Astrocyte (in vitro differentiated cells and primary cell): ENCODE measurements around the gene REXO1.

Experiments used
- EZH2 ChIP-seq: IDR thresholded peaks from 2 replicates; pipeline ENCODE4 v1.6.1; 2012; ENCODE audit warnings: mild to moderate bottlenecking, low read length, inconsistent platforms; ENCODE audit not compliant: insufficient read depth
- TF ChIP-seq, protein P1 (sequence below): IDR thresholded peaks from 2 replicates; pipeline ENCODE4 v1.5.1; 2011; ENCODE audit warnings: low read depth, mild to moderate bottlenecking, inconsistent platforms, low read length, moderate library complexity; ENCODE audit not compliant: insufficient read depth

DNA sequence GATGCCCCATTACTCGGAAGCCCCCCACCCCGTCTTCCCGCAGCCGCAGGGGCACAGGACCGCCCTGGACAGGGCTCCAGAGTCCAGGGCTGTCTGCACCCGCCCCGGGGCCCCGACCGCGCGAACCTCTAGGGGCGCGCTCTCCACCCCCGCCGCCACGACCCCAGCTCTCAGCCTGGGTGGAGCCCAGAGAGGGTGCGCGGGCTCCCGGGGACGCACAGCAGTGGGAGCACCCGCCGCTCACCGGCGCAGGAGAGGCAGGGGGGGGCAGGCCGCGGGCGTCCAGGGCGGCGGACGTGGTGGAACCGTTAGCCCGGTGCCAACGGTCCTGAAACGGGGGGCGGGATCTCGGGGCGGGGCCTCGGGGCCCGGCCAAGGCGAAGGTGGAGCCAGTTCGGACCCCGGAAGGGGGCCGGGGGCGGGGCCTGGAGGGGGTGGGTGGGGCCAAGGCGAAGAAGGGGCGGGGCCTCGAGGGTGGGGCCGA, 36.3 kb downstream of the REXO1 start, which contains the start of gene ATP8B3:
- TF ChIP-seq, protein P1, sequence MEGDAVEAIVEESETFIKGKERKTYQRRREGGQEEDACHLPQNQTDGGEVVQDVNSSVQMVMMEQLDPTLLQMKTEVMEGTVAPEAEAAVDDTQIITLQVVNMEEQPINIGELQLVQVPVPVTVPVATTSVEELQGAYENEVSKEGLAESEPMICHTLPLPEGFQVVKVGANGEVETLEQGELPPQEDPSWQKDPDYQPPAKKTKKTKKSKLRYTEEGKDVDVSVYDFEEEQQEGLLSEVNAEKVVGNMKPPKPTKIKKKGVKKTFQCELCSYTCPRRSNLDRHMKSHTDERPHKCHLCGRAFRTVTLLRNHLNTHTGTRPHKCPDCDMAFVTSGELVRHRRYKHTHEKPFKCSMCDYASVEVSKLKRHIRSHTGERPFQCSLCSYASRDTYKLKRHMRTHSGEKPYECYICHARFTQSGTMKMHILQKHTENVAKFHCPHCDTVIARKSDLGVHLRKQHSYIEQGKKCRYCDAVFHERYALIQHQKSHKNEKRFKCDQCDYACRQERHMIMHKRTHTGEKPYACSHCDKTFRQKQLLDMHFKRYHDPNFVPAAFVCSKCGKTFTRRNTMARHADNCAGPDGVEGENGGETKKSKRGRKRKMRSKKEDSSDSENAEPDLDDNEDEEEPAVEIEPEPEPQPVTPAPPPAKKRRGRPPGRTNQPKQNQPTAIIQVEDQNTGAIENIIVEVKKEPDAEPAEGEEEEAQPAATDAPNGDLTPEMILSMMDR = no peak
- TF ChIP-seq EZH2 = no peak
